Retinal pigment epithelial cell (primary cell): ENCODE measurements around the gene SP2.
"Not testable (repeated sequence)": the region's sequence is repeated elsewhere in the genome, so short reads cannot be mapped to it uniquely, and the experiment has no call there.

ENCODE experiments used
- DNase-seq: peaks from one replicate; pipeline ENCODE4 v3.0.0-alpha.2; 2010; ENCODE audit warnings: low read depth
- H3K4me3 ChIP-seq: 2 replicates; pipeline ENCODE4 v1.5.1; 2011; ENCODE audit warnings: mild to moderate bottlenecking, low read length, control low read depth, moderate library complexity
- TF ChIP-seq, protein P1 (sequence below): conservative IDR thresholded peaks from 2 replicates; pipeline ENCODE4 v1.5.1; 2011; ENCODE audit warnings: low read depth, low read length, control low read depth, inconsistent platforms

SP2 gene

DNA sequence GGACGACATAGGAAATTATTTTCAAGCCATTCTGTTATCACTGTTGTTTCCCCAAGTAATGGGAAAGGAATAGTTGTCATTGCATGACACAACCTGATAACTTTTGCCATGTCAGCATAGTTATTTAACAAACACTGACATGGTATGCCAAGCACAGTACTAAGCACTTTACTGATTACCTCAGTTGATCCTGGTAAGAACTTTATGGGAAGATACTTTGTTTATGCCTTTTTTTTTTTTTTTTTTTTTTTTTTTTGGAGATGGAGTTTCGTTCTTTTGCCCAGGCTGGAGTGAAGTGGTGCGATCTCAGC, 29.6 kb downstream of the SP2 start:
- no peak overlapping the region for H3K4me3 ChIP-seq

DNA sequence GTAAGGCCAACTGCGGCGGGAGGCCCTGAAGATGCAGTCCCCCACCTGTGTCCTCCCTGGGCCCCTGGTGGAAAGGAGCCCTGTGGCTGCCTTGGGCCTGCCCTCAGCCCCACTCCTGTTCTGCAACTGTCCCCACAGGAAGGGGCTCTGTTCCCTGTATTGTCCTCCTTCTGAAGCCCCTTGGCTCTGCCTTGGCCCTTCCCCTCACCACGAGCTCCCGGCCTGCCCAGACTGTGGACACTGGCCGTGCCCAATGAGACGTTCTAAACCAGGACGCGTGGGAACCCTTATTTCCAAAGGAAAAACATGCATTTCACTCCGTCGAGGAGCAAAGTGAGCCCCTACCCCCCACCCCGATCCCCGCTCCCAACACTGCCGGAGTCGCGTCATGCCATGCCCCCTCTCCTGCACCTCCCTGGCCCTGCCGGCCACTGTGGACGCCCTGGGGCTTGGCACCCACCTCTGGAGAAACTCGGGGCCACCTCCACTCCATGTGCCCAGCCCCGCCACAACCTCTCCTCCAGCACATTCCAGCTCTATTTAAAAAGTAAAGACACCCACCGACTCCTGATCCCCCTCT, 31.9 kb downstream of the SP2 start:
- no peak for DNase-seq
- no peak overlapping the region for H3K4me3 ChIP-seq
- TF ChIP-seq, protein P1, sequence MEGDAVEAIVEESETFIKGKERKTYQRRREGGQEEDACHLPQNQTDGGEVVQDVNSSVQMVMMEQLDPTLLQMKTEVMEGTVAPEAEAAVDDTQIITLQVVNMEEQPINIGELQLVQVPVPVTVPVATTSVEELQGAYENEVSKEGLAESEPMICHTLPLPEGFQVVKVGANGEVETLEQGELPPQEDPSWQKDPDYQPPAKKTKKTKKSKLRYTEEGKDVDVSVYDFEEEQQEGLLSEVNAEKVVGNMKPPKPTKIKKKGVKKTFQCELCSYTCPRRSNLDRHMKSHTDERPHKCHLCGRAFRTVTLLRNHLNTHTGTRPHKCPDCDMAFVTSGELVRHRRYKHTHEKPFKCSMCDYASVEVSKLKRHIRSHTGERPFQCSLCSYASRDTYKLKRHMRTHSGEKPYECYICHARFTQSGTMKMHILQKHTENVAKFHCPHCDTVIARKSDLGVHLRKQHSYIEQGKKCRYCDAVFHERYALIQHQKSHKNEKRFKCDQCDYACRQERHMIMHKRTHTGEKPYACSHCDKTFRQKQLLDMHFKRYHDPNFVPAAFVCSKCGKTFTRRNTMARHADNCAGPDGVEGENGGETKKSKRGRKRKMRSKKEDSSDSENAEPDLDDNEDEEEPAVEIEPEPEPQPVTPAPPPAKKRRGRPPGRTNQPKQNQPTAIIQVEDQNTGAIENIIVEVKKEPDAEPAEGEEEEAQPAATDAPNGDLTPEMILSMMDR, result no peak

More for the DNA sequence above, 29.6 kb downstream of the SP2 start:
- no peak for DNase-seq
- TF ChIP-seq, protein P1, result no peak

- DNase-seq, result no peak
- no peak overlapping the region for H3K4me3 ChIP-seq
- TF ChIP-seq, protein P1, result no peak
Measured at GRCh38 chr17:47928415-47928814, 32.4 kb downstream of the SP2 start.

- no peak overlapping the region for H3K4me3 ChIP-seq
- DNase-seq, result no peak
- TF ChIP-seq, protein P1, result no peak
Measured at GRCh38 chr17:47929218-47930000, 33.4 kb downstream of the SP2 start.

GRCh38 chr17:47931848-47932247, 35.8 kb downstream of the SP2 start:
- H3K4me3 ChIP-seq, result no peak overlapping the region
- TF ChIP-seq, protein P1, result no peak
- DNase-seq, result no peak

- DNase-seq, result no peak
- TF ChIP-seq, protein P1, result no peak
- H3K4me3 ChIP-seq, result no peak overlapping the region
Measured at GRCh38 chr17:47934856-47935255, 38.8 kb downstream of the SP2 start.

- not testable (repeated sequence) for DNase-seq, H3K4me3 ChIP-seq
Measured at GRCh38 chr17:47935468-47935867, 39.4 kb downstream of the SP2 start.
